K562 (cell line): ENCODE measurements around the gene CNTN5. TPM values are rescaled to one million over a fixed set of nuclear protein-coding genes. Genes with fewer than 3 reads are reported as not detected.

Source experiments
- ATAC-seq: fragments of 200-7000 bp; cut with Tn5 transposase; 3 replicates; pipeline ENCODE4 v1.9.1; 2020; ENCODE audit warnings: moderate library complexity
- BruUV-seq: library from RNA; stranded (reverse); fragments of 400-500 nt; replicated peaks from 2 replicates; lab custom pipeline; 2021; lab: Mats Ljungman, UMichigan
- CTCF ChIA-PET: fragments of 300-600 bp; formaldehyde crosslinking; extraction: SDS; loops from one replicate; lab custom pipeline; 2021; ENCODE audit warnings: low intra/inter-chr PET ratio; lab: Yijun Ruan, JAX
- POLR2A ChIA-PET: fragments of 300-600, 350-650 bp; sonication (Branson Sonifier 250); formaldehyde crosslinking; extraction: SDS; loops from one replicate; lab custom pipeline; 2021; ENCODE audit warnings: antibody characterized with exemption, inconsistent platforms; lab: Yijun Ruan, JAX
- DNase-seq, 4 experiments: peaks; one replicate each; pipeline versions ENCODE4 v3.0.0 to v3.0.0-alpha.2; 2011 to 2018; ENCODE audit warnings: low spot score in 3 of 4, mixed read lengths in 3 of 4; ENCODE audit errors: extremely low read depth in 1 of 4
- FAIRE-seq: peaks from 2 replicates; lab custom pipeline; 2011; peaks lifted over from hg19 to GRCh38; lab: Jason Lieb, UNC
- H2AFZ ChIP-seq: 2 replicates; pipeline ENCODE4 v1.6.0; 2011; ENCODE audit warnings: low read depth, low read length, control low read depth, inconsistent platforms
- H3K27ac ChIP-seq: fragments of 200-600 bp; 3 replicates; pipeline ENCODE4 v1.8.0; 2011; ENCODE audit warnings: low read depth, mild to moderate bottlenecking, control low read depth, inconsistent platforms, low read length, moderate library complexity, mixed read lengths; ENCODE audit errors: extremely low read depth
- H3K27me3 ChIP-seq, 2 experiments: fragments of 300-600 bp in 1 of 2; 2 replicates in 1 of 2; 3 replicates in 1 of 2; pipeline versions ENCODE4 v1.6.0 to v1.8.0; 2011; ENCODE audit warnings: inconsistent platforms in 2 of 2, low read length in 2 of 2, mild to moderate bottlenecking in 1 of 2, mixed read lengths in 1 of 2, moderate library complexity in 1 of 2; ENCODE audit not compliant: control insufficient read depth in 2 of 2, insufficient read depth in 2 of 2
- H3K36me3 ChIP-seq: fragments of 300-600 bp; 3 replicates; pipeline ENCODE4 v1.8.0; 2011; ENCODE audit warnings: mild to moderate bottlenecking, low read length, inconsistent platforms; ENCODE audit not compliant: control insufficient read depth, insufficient read depth
- H3K4me1 ChIP-seq, 2 experiments: fragments of 200-600 bp in 1 of 2; replicated peaks in 1 of 2; 2 replicates in 1 of 2; 3 replicates in 1 of 2; pipeline versions ENCODE4 v1.5.1 to v1.8.0; 2011; ENCODE audit warnings: inconsistent platforms in 2 of 2, low read length in 2 of 2, mild to moderate bottlenecking in 1 of 2, mixed read lengths in 1 of 2, moderate library complexity in 1 of 2; ENCODE audit not compliant: control insufficient read depth in 2 of 2, insufficient read depth in 2 of 2
- H3K4me2 ChIP-seq: 2 replicates; pipeline ENCODE4 v1.6.1; 2011; ENCODE audit warnings: low read length, control low read depth, inconsistent platforms, mixed read lengths; ENCODE audit not compliant: insufficient read depth
- H3K4me3 ChIP-seq: fragments of 200-600 bp; sonication (generic), shearing (Covaris generic); 2 replicates; pipeline ENCODE4 v1.5.1; 2016; ENCODE audit warnings: control low read depth, inconsistent platforms
- H3K79me2 ChIP-seq: fragments of 200-600 bp; 3 replicates; pipeline ENCODE4 v1.8.0; 2011; ENCODE audit warnings: low read length, inconsistent platforms; ENCODE audit not compliant: control insufficient read depth, insufficient read depth
- H3K9ac ChIP-seq, 2 experiments: 2 replicates each; pipeline versions ENCODE4 v1.6.0 to v1.6.1; 2011; ENCODE audit warnings: low read depth in 2 of 2, low read length in 2 of 2, control low read depth in 1 of 2, inconsistent platforms in 1 of 2, mild to moderate bottlenecking in 1 of 2, mixed read lengths in 1 of 2; ENCODE audit not compliant: insufficient read depth in 1 of 2
- H3K9me1 ChIP-seq: one replicate; pipeline ENCODE4 v1.6.0; 2011; ENCODE audit warnings: inconsistent platforms, mild to moderate bottlenecking, low read length, moderate library complexity; ENCODE audit not compliant: control insufficient read depth, insufficient read depth
- H3K9me3 ChIP-seq: replicated peaks from 2 replicates; pipeline ENCODE4 v1.5.1; 2011; ENCODE audit warnings: low read depth, low read length, inconsistent platforms; ENCODE audit not compliant: control insufficient read depth, insufficient read depth
- H4K20me1 ChIP-seq: replicated peaks from 2 replicates; pipeline ENCODE4 v1.6.1; 2011; ENCODE audit warnings: low read length, inconsistent platforms, mixed read lengths; ENCODE audit not compliant: control insufficient read depth, insufficient read depth
- ESRRB ChIP-seq: fragments of 250-450 bp; sonication (Bioruptor Pico); IDR thresholded peaks from 2 replicates; pipeline ENCODE4 v1.5.0; 2020; ENCODE audit warnings: mild to moderate bottlenecking, moderate library complexity, borderline replicate concordance
- GMEB1 ChIP-seq: fragments of 250-450 bp; sonication (Bioruptor Pico); IDR thresholded peaks from 2 replicates; pipeline ENCODE4 v1.4.0; 2020; ENCODE audit warnings: mild to moderate bottlenecking
- HMBOX1 ChIP-seq: sonication (generic); IDR thresholded peaks from 2 replicates; pipeline ENCODE4 v1.6.1; 2016
- HMG20A ChIP-seq: fragments of 450-650 bp; formaldehyde crosslinking; conservative IDR thresholded peaks from 2 replicates; pipeline ENCODE4 v1.4.0; 2020; ENCODE audit warnings: mild to moderate bottlenecking, mixed read lengths
- ILF3 ChIP-seq: fragments of 450-650 bp; IDR thresholded peaks from 2 replicates; pipeline ENCODE4 v1.6.1; 2018; ENCODE audit warnings: antibody characterized with exemption, mild to moderate bottlenecking, moderate library complexity, borderline replicate concordance
- MED1 ChIP-seq: sonication (generic); formaldehyde crosslinking; IDR thresholded peaks from 2 replicates; pipeline ENCODE4 v1.8.1; 2023; ENCODE audit warnings: missing genetic modification reagents, borderline replicate concordance
- MLX ChIP-seq, 2 experiments: fragments of 450-650 bp in 1 of 2; sonication (generic) in 1 of 2; formaldehyde crosslinking; conservative IDR thresholded peaks; 2 replicates each; pipeline versions ENCODE4 v1.4.0 to v1.8.1; 2020 to 2022; ENCODE audit warnings: mild to moderate bottlenecking in 1 of 2, missing genetic modification reagents in 1 of 2
- NCOA2 ChIP-seq, 2 experiments: fragments of 450-650 bp; IDR thresholded peaks; 2 replicates each; pipeline ENCODE4 v1.6.1; 2018; ENCODE audit warnings: mild to moderate bottlenecking in 2 of 2, moderate library complexity in 1 of 2; ENCODE audit not compliant: partially characterized antibody in 2 of 2
- NCOA4 ChIP-seq: fragments of 450-650 bp; IDR thresholded peaks from 2 replicates; pipeline ENCODE4 v1.6.1; 2018; ENCODE audit warnings: mild to moderate bottlenecking; ENCODE audit not compliant: partially characterized antibody
- NR3C1 ChIP-seq: sonication (generic); formaldehyde crosslinking; IDR thresholded peaks from 2 replicates; pipeline ENCODE4 v1.8.1; 2022; ENCODE audit warnings: missing genetic modification reagents
- POLR2H ChIP-seq: IDR thresholded peaks from 2 replicates; pipeline ENCODE4 v1.6.1; 2016; ENCODE audit warnings: missing genetic modification characterization, low read depth, mild to moderate bottlenecking, control low read depth, missing compliant biosample characterization, moderate library complexity
- PREB ChIP-seq: sonication (generic); formaldehyde crosslinking; IDR thresholded peaks from 2 replicates; pipeline ENCODE4 v1.8.1; 2023; ENCODE audit warnings: mild to moderate bottlenecking, missing genetic modification reagents
- PTBP1 ChIP-seq: fragments of 200-400 bp; formaldehyde crosslinking; IDR thresholded peaks from 2 replicates; pipeline ENCODE4 v1.6.1; 2017; ENCODE audit warnings: low read depth, low read length
- ZC3H4 ChIP-seq: sonication (generic); formaldehyde crosslinking; IDR thresholded peaks from 2 replicates; pipeline ENCODE4 v1.9.0; 2021; ENCODE audit warnings: missing genetic modification reagents, borderline replicate concordance
- ZNF280B ChIP-seq: fragments of 250-450 bp; sonication (Bioruptor Pico); IDR thresholded peaks from 2 replicates; pipeline ENCODE4 v1.5.1; 2021; ENCODE audit warnings: mild to moderate bottlenecking
- WGBS: fragments of 100-300 bp; shearing (Covaris generic); methylation state at CpG from one replicate; pipeline ENCODE4 v1.1.6; 2016; ENCODE audit warnings: low coverage, mixed read lengths; ENCODE audit not compliant: insufficient coverage; ENCODE audit errors: missing lambda C conversion rate; 5-methylcytosine and 5-hydroxymethylcytosine counted together
- in situ Hi-C: fragments of 300-500 bp; cut with MboI; formaldehyde crosslinking; loops from 4 replicates; pipeline ENCODE4 v1.15.0; 2018; ENCODE audit warnings: inconsistent platforms, mixed read lengths
- intact Hi-C: fragments of 100-400 bp; cut with micrococcal nuclease; formaldehyde crosslinking; loops from 2 replicates; pipeline ENCODE4 v1.14.2; 2022
- polyA plus RNA-seq, 8 experiments: library from polyadenylated mRNA; depleted of rRNA in 4 of 8; stranded (reverse) in 5 of 8; unstranded in 3 of 8; fragments of >200 nt; fragmentation: Nextera tagmentation in 2 of 8; fragmentation: Illumina TruSeq in 1 of 8; extraction: Ambion mirVana in 2 of 8; extraction: Trizol in 1 of 8; gene quantifications; 2 replicates each; pipeline versions ENCODE4 v1.2.1 to v1.2.3, GENCODE V29; 2011 to 2014; ENCODE audit warnings: inconsistent platforms in 1 of 8, missing spikeins in 1 of 8
- total RNA-seq, 7 experiments: library from RNA; depleted of rRNA in 6 of 7; stranded (reverse); fragments of >200 nt in 6 of 7; fragmentation: Illumina TruSeq in 2 of 7; extraction: Trizol in 2 of 7; gene quantifications; 2 replicates each; pipeline versions ENCODE4 v1.2.1 to v1.2.3, GENCODE V29; 2011 to 2021; ENCODE audit warnings: low replicate concordance in 1 of 7

Gene CNTN5
- total and polyA plus RNA-seq, 9 of the 15 experiments (the other 6 are each of a cell fraction or from before 2014, with no cell fraction given), result 0.03 TPM; not detected in 8

- ChIA-PET CTCF (no interaction called here), POLR2A (no interaction called here)
- Histone ChIP-seq H3K4me1 (no peaks in the 10 kb centered on the region), H3K27ac (no peak overlapping the region), H3K36me3 (no peaks in the 10 kb centered on the region), H3K79me2 (no peaks in the 10 kb centered on the region), H3K4me2 (no peak overlapping the region), H3K4me3 (no peak overlapping the region), H3K9me3 (peaks cover 4% of the 10 kb centered on the region; the same call in 1 of the 2 replicates), H2AFZ (no peak overlapping the region), H4K20me1 (no peaks in the 10 kb centered on the region), H3K9me1 (no peaks in the 10 kb centered on the region), H3K27me3 (no peaks in the 10 kb centered on the region), H3K9ac (no peak overlapping the region)
- ATAC-seq, result no peak
- FAIRE-seq, result no peak
- 0% methylated on average over 2 of the region's 2 CpGs for WGBS
- intact Hi-C loops, result no loop called here
- BruUV-seq, result no TSS peak
- in situ Hi-C loops, result no loop called here
- no peak for DNase-seq
- TF ChIP-seq ZC3H4, result no peak
- no peak for TF ChIP-seq NCOA2 (IDR thresholded peaks at IDR 0.05; ENCODE audit: partially characterized antibody in 2 of 2)
- no peak for TF ChIP-seq ZNF280B
- no peak for TF ChIP-seq GMEB1 (CRISPR knock-in tag)
- TF ChIP-seq NR3C1 (CRISPR knock-in tag), result no peak
- TF ChIP-seq MLX (CRISPR knock-in tag; conservative IDR thresholded peaks at IDR 0.05), result no peak
- no peak for TF ChIP-seq NCOA4
- no peak for TF ChIP-seq HMG20A (CRISPR knock-in tag)
- no peak for TF ChIP-seq PTBP1
- TF ChIP-seq MED1 (CRISPR knock-in tag), result no peak
- no peak for TF ChIP-seq ILF3
- TF ChIP-seq PREB (CRISPR knock-in tag), result no peak
- no peak for TF ChIP-seq HMBOX1
- no peak for TF ChIP-seq POLR2H
- no peak for TF ChIP-seq ESRRB (CRISPR knock-in tag)
Measured at GRCh38 chr11:99979042-99979441, 958.3 kb downstream of the CNTN5 start.
